HFFc6 (cell line): ENCODE measurements around the gene MAP2K6. TPM values are rescaled to one million over a fixed set of nuclear protein-coding genes. Genes with fewer than 3 reads are reported as not detected.

Experiments
- DNase-seq: peaks from one replicate; pipeline ENCODE4 v3.0.0-alpha.2; 2018
- H3K27ac Mint-ChIP-seq: 2 replicates; pipeline ENCODE4 v1.8.0; 2020; ENCODE audit warnings: mild to moderate bottlenecking, mixed read lengths
- H3K27me3 Mint-ChIP-seq: 2 replicates; pipeline ENCODE4 v1.8.0; 2021; ENCODE audit warnings: mild to moderate bottlenecking, moderate library complexity, mixed read lengths; ENCODE audit not compliant: insufficient read depth
- H3K36me3 Mint-ChIP-seq: 2 replicates; pipeline ENCODE4 v1.8.0; 2021; ENCODE audit warnings: low read depth, mixed read lengths
- H3K4me1 Mint-ChIP-seq: 2 replicates; pipeline ENCODE4 v1.8.0; 2020; ENCODE audit warnings: low read depth, mixed read lengths
- H3K4me3 Mint-ChIP-seq: 2 replicates; pipeline ENCODE4 v1.8.0; 2020; ENCODE audit warnings: mild to moderate bottlenecking, moderate library complexity, mixed read lengths
- H3K9me3 Mint-ChIP-seq: 2 replicates; pipeline ENCODE4 v1.8.0; 2020; ENCODE audit warnings: mild to moderate bottlenecking, mixed read lengths
- CTCF ChIP-seq: fragments of 200-600 bp; sonication (generic); IDR thresholded peaks from 2 replicates; pipeline ENCODE4 v1.5.0; 2021; ENCODE audit warnings: antibody characterized with exemption, mild to moderate bottlenecking
- total RNA-seq, 6 experiments: library from RNA; stranded (reverse); fragmentation: NEBNext Ultra II Directional; extraction: Animal tissue kit (Norgen Biotek cat#: 25700); gene quantifications; 2 replicates in 1 of 6; 3 replicates in 5 of 6; pipeline ENCODE4 v1.2.3, GENCODE V29; 2021

The MAP2K6 gene
- total RNA-seq, 6 experiments from 2014 or later = 0.06 to 0.66 (median 0.09) TPM; not detected in 1

- peak; percentile 43 for DNase-seq
- no peaks in the 10 kb centered on the region for H3K9me3 Mint-ChIP-seq
- H3K4me1 Mint-ChIP-seq = peaks cover 13% of the 10 kb centered on the region; the same call in 1 of the 2 replicates
- no peaks in the 10 kb centered on the region for H3K36me3 Mint-ChIP-seq
- peak overlapping the region; percentile 68 for H3K4me3 Mint-ChIP-seq
- H3K27me3 Mint-ChIP-seq = peaks cover 2% of the 10 kb centered on the region; the same call in 1 of the 2 replicates
- peak; percentile 86 for TF ChIP-seq CTCF
- H3K27ac Mint-ChIP-seq = no peak overlapping the region
These were observed 108.9 kb downstream of the MAP2K6 start for GRCh38 chr17:69523244-69523861.

- Mint-ChIP-seq H3K36me3 (no peaks in the 10 kb centered on the region), H3K4me1 (peaks cover 13% of the 10 kb centered on the region; the same call in 1 of the 2 replicates), H3K27ac (no peak overlapping the region), H3K4me3 (no peak overlapping the region), H3K9me3 (no peaks in the 10 kb centered on the region), H3K27me3 (peaks cover 2% of the 10 kb centered on the region; the same call in 1 of the 2 replicates)
- DNase-seq = no peak
- peak; percentile 49; the same call in 1 of the 2 replicates for TF ChIP-seq CTCF
These were observed 110.4 kb downstream of the MAP2K6 start for GRCh38 chr17:69524854-69525253.

- peak; percentile 96 for TF ChIP-seq CTCF
- H3K4me3 Mint-ChIP-seq = no peak overlapping the region
- no peaks in the 10 kb centered on the region for H3K9me3 Mint-ChIP-seq
- no peaks in the 10 kb centered on the region for H3K36me3 Mint-ChIP-seq
- H3K4me1 Mint-ChIP-seq = peaks cover 13% of the 10 kb centered on the region; the same call in 1 of the 2 replicates
- peak; percentile 56 for DNase-seq
- H3K27ac Mint-ChIP-seq = no peak overlapping the region
- peaks cover 2% of the 10 kb centered on the region; the same call in 1 of the 2 replicates for H3K27me3 Mint-ChIP-seq
These were observed 111.7 kb downstream of the MAP2K6 start for GRCh38 chr17:69525920-69526841.

- H3K4me1 Mint-ChIP-seq = peaks cover 13% of the 10 kb centered on the region; the same call in 1 of the 2 replicates
- no peak for TF ChIP-seq CTCF
- H3K9me3 Mint-ChIP-seq = no peaks in the 10 kb centered on the region
- H3K27me3 Mint-ChIP-seq = peaks cover 2% of the 10 kb centered on the region; the same call in 1 of the 2 replicates
- H3K27ac Mint-ChIP-seq = no peak overlapping the region
- H3K36me3 Mint-ChIP-seq = no peaks in the 10 kb centered on the region
- H3K4me3 Mint-ChIP-seq = no peak overlapping the region
- DNase-seq = no peak
These were observed 113.5 kb downstream of the MAP2K6 start for GRCh38 chr17:69528035-69528434.

- TF ChIP-seq CTCF = no peak
- no peak for DNase-seq
- Mint-ChIP-seq H3K27ac (no peak overlapping the region), H3K36me3 (no peaks in the 10 kb centered on the region), H3K27me3 (no peaks in the 10 kb centered on the region; the same call in 1 of the 2 replicates), H3K9me3 (no peaks in the 10 kb centered on the region), H3K4me1 (no peaks in the 10 kb centered on the region), H3K4me3 (no peak overlapping the region)
These were observed 119.2 kb downstream of the MAP2K6 start for GRCh38 chr17:69533481-69534234.
